GM12878 (cell line): ENCODE results near the gene MEIS1. TPM values are rescaled to one million over a fixed set of nuclear protein-coding genes. Genes with fewer than 3 reads are reported as not detected.

Experiments used
- ATAC-seq: fragments of 200-7000 bp; cut with Tn5 transposase; 3 replicates; pipeline ENCODE4 v1.9.1; 2020; ENCODE audit warnings: mild to moderate bottlenecking, moderate library complexity
- BruUV-seq: library from RNA; stranded (reverse); fragments of 400-500 nt; replicated peaks from 2 replicates; lab custom pipeline; 2021; lab: Mats Ljungman, UMichigan
- CTCF ChIA-PET: fragments of 300-600 bp; sonication (Branson Sonifier 250); formaldehyde crosslinking; extraction: SDS; loops from one replicate; lab custom pipeline; 2021; ENCODE audit warnings: inconsistent platforms; lab: Yijun Ruan, JAX
- POLR2A ChIA-PET: fragments of 350-600 bp; formaldehyde crosslinking; extraction: SDS; loops from one replicate; lab custom pipeline; 2021; ENCODE audit warnings: inconsistent platforms; lab: Charles Lee
- RAD21 ChIA-PET: fragments of 300-600 bp; sonication (Branson Sonifier 250); formaldehyde crosslinking; loops from one replicate; lab custom pipeline; 2023; ENCODE audit warnings: antibody characterized with exemption; ENCODE audit not compliant: unreplicated experiment; lab: Charles Lee
- SMC1A ChIA-PET: fragments of 300-600 bp; sonication (Branson Sonifier 250); formaldehyde crosslinking; loops from one replicate; lab custom pipeline; 2023; ENCODE audit not compliant: unreplicated experiment, uncharacterized antibody; lab: Charles Lee
- DNase-seq: peaks from one replicate; pipeline ENCODE4 v3.0.0-alpha.2; 2011; ENCODE audit warnings: low read depth, low spot score
- FAIRE-seq: peaks from 3 replicates; lab custom pipeline; 2011; peaks lifted over from hg19 to GRCh38; lab: Jason Lieb, UNC
- H2AFZ ChIP-seq: 2 replicates; pipeline ENCODE4 v1.6.0; 2011; ENCODE audit warnings: low read depth, low read length, control low read depth; ENCODE audit not compliant: control insufficient read depth
- H3K27ac ChIP-seq: 2 replicates; pipeline ENCODE4 v1.5.1; 2011; ENCODE audit warnings: control low read depth; ENCODE audit not compliant: control insufficient read depth, insufficient read depth
- H3K27me3 ChIP-seq, 2 experiments: replicated peaks in 1 of 2; 2 replicates each; pipeline versions ENCODE4 v1.6.0 to v1.6.1; 2011; ENCODE audit warnings: low read length in 1 of 2; ENCODE audit not compliant: control insufficient read depth in 2 of 2, insufficient read depth in 2 of 2
- H3K36me3 ChIP-seq, 2 experiments: 2 replicates each; pipeline ENCODE4 v1.5.1; 2011; ENCODE audit warnings: low read length in 1 of 2; ENCODE audit not compliant: control insufficient read depth in 2 of 2, insufficient read depth in 2 of 2
- H3K4me1 ChIP-seq: 2 replicates; pipeline ENCODE4 v1.6.1; 2011; ENCODE audit warnings: mild to moderate bottlenecking, low read length, moderate library complexity, mixed read lengths; ENCODE audit not compliant: control insufficient read depth, insufficient read depth
- H3K4me2 ChIP-seq: 2 replicates; pipeline ENCODE4 v1.6.0; 2011; ENCODE audit warnings: control low read depth; ENCODE audit not compliant: control insufficient read depth, insufficient read depth
- H3K4me3 ChIP-seq: fragments of 200-600 bp; sonication (generic); 2 replicates; pipeline ENCODE4 v1.5.1; 2016
- H3K79me2 ChIP-seq: 2 replicates; pipeline ENCODE4 v1.6.0; 2011; ENCODE audit warnings: low read length; ENCODE audit not compliant: control insufficient read depth, insufficient read depth
- H3K9ac ChIP-seq: 2 replicates; pipeline ENCODE4 v1.8.0; 2011; ENCODE audit warnings: low read length, control low read depth, mixed read lengths; ENCODE audit not compliant: control insufficient read depth, insufficient read depth
- H3K9me3 ChIP-seq: replicated peaks from 3 replicates; pipeline ENCODE4 v1.5.1; 2011; ENCODE audit warnings: mild to moderate bottlenecking, low read length; ENCODE audit not compliant: control insufficient read depth, insufficient read depth
- H4K20me1 ChIP-seq: 2 replicates; pipeline ENCODE4 v1.6.0; 2011; ENCODE audit not compliant: control insufficient read depth, insufficient read depth
- ATF7 ChIP-seq: fragments of 450-650 bp; IDR thresholded peaks from 2 replicates; pipeline ENCODE4 v1.6.1; 2016; ENCODE audit warnings: low read depth, mild to moderate bottlenecking
- CHD2 ChIP-seq: IDR thresholded peaks from 2 replicates; pipeline ENCODE4 v1.6.1; 2011; ENCODE audit warnings: low read depth, low read length, improper control_type of control experiment, borderline replicate concordance
- FOS ChIP-seq: IDR thresholded peaks from 3 replicates; pipeline ENCODE4 v1.6.1; 2011; ENCODE audit warnings: borderline replicate concordance; ENCODE audit not compliant: insufficient read length; ENCODE audit errors: extremely low read depth
- HDGF ChIP-seq: fragments of 450-650 bp; IDR thresholded peaks from 2 replicates; pipeline ENCODE4 v1.6.1; 2016; ENCODE audit warnings: antibody characterized with exemption
- IKZF1 ChIP-seq: fragments of 450-650 bp; conservative IDR thresholded peaks from 2 replicates; pipeline ENCODE4 v1.6.1; 2017; ENCODE audit warnings: antibody characterized with exemption, mild to moderate bottlenecking
- IKZF2 ChIP-seq, 2 experiments: fragments of 450-650 bp; IDR thresholded peaks; 2 replicates each; pipeline ENCODE4 v1.6.1; 2017; ENCODE audit warnings: mild to moderate bottlenecking in 2 of 2, moderate library complexity in 2 of 2
- JUNB ChIP-seq: IDR thresholded peaks from 2 replicates; pipeline ENCODE4 v1.6.1; 2016; ENCODE audit warnings: antibody characterized with exemption, mild to moderate bottlenecking
- LARP7 ChIP-seq: fragments of 450-650 bp; IDR thresholded peaks from 2 replicates; pipeline ENCODE4 v1.6.1; 2017; ENCODE audit warnings: mild to moderate bottlenecking
- MYB ChIP-seq: fragments of 150-350 bp; IDR thresholded peaks from 2 replicates; pipeline ENCODE4 v1.6.1; 2014; ENCODE audit warnings: mild to moderate bottlenecking, low read depth, low read length, borderline replicate concordance
- NFYB ChIP-seq: IDR thresholded peaks from 2 replicates; pipeline ENCODE4 v1.6.1; 2011; ENCODE audit warnings: low read depth, mild to moderate bottlenecking, low read length, improper control_type of control experiment, moderate library complexity; ENCODE audit not compliant: insufficient read depth
- POLR2AphosphoS2 ChIP-seq: IDR thresholded peaks from 2 replicates; pipeline ENCODE4 v1.6.1; 2011; ENCODE audit warnings: low read depth, mild to moderate bottlenecking, low read length, improper control_type of control experiment, moderate library complexity
- POLR2AphosphoS5 ChIP-seq: IDR thresholded peaks from 2 replicates; pipeline ENCODE4 v1.6.1; 2011; ENCODE audit warnings: mild to moderate bottlenecking, low read length, inconsistent platforms
- SIX5 ChIP-seq: IDR thresholded peaks from 2 replicates; pipeline ENCODE4 v1.6.1; 2011; ENCODE audit warnings: mild to moderate bottlenecking, low read depth, low read length, moderate library complexity; ENCODE audit not compliant: severe bottlenecking
- SPI1 ChIP-seq: IDR thresholded peaks from 2 replicates; pipeline ENCODE4 v1.6.1; 2011; ENCODE audit warnings: low read depth, mild to moderate bottlenecking, low read length, moderate library complexity, borderline replicate concordance; ENCODE audit not compliant: insufficient read depth
- SUPT20H ChIP-seq: IDR thresholded peaks from 2 replicates; pipeline ENCODE4 v1.6.1; 2011; ENCODE audit warnings: low read depth, mild to moderate bottlenecking, low read length, moderate library complexity, borderline replicate concordance; ENCODE audit not compliant: control insufficient read depth
- ZNF24 ChIP-seq: fragments of 450-650 bp; IDR thresholded peaks from 2 replicates; pipeline ENCODE4 v1.6.1; 2017; ENCODE audit warnings: antibody characterized with exemption, mild to moderate bottlenecking
- WGBS: methylation state at CpG from one replicate; pipeline ENCODE4 v1.1.6; 2016; ENCODE audit warnings: low lambda C conversion rate; ENCODE audit not compliant: insufficient replicate concordance, insufficient coverage; ENCODE audit errors: missing lambda C conversion rate; 5-methylcytosine and 5-hydroxymethylcytosine counted together
- in situ Hi-C: fragments of 300-500 bp; cut with MboI; formaldehyde crosslinking; loops from 9 replicates; pipeline ENCODE4 v1.14.3; 2018; ENCODE audit warnings: mixed read lengths
- intact Hi-C: fragments of 100-400 bp; cut with micrococcal nuclease; formaldehyde crosslinking; loops from one replicate; pipeline ENCODE4 v1.14.2; 2022; ENCODE audit not compliant: unreplicated experiment
- polyA plus RNA-seq, 11 experiments: library from polyadenylated mRNA; depleted of rRNA in 4 of 11; unstranded in 6 of 11; stranded (reverse) in 5 of 11; fragments of >200 nt; fragmentation: Nextera tagmentation in 4 of 11; fragmentation: Illumina TruSeq in 1 of 11; extraction: Ambion mirVana in 4 of 11; extraction: Trizol in 1 of 11; gene quantifications; 1 replicate in 1 of 11; 2 replicates in 10 of 11; pipeline versions ENCODE4 v1.2.1 to v1.2.3, GENCODE V29; 2011 to 2016; ENCODE audit warnings: inconsistent platforms in 2 of 11, missing spikeins in 2 of 11, low read depth in 1 of 11
- total RNA-seq, 4 experiments: library from RNA; depleted of rRNA in 3 of 4; stranded (reverse); fragments of >200 nt in 3 of 4; fragmentation: Illumina TruSeq in 1 of 4; extraction: Trizol in 1 of 4; gene quantifications; 2 replicates each; pipeline versions ENCODE4 v1.2.1 to v1.2.3, GENCODE V29; 2013 to 2021
- TF ChIP-seq, protein P1 (sequence below): IDR thresholded peaks from 2 replicates; pipeline ENCODE4 v1.6.1; 2011; ENCODE audit warnings: borderline replicate concordance, low read depth, mild to moderate bottlenecking, moderate library complexity, low read length; ENCODE audit not compliant: insufficient read depth, poor library complexity, severe bottlenecking
- TF ChIP-seq, protein P2 (sequence below): fragments of 450-650 bp; IDR thresholded peaks from 2 replicates; pipeline ENCODE4 v1.6.1; 2018; ENCODE audit warnings: borderline replicate concordance, mild to moderate bottlenecking; ENCODE audit not compliant: partially characterized antibody
- TF ChIP-seq, protein P3 (sequence below): fragments of 450-650 bp; formaldehyde crosslinking; IDR thresholded peaks from 2 replicates; pipeline ENCODE4 v1.4.0; 2022; ENCODE audit warnings: mild to moderate bottlenecking, moderate library complexity

MEIS1 gene
- total and polyA plus RNA-seq, 10 of the 15 experiments (the other 5 are each of a cell fraction or from before 2014, with no cell fraction given): 0.04 to 0.31 (median 0.14) TPM; not detected in 6

DNA sequence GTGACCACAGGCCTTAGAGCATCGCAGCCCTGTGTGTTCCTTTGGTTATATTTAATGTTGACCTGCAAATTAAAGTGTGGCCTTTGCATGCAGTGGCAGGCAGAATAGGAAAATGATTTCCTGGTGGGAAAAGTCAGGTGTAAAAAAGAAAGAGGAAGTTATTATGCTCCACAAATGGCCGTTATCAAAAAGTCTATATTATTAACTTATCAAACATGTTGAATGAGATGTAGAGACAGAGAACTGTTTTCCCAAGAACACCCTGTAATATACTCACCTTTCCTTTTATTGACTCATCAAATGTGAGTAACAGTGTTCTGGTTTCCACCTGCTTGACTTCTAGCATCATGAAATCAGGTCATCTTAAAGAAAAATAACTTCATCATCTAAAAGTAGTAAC is 35.3 kb downstream of the MEIS1 start:
- ChIA-PET SMC1A (no interaction called here), RAD21 (no interaction called here), CTCF (no interaction called here), POLR2A (no interaction called here)
- H3K9me3 ChIP-seq: no peaks in the 10 kb centered on the region
- no peak overlapping the region for H3K27ac ChIP-seq
- WGBS: 0% methylated on average over 2 of the region's 2 CpGs
- FAIRE-seq (no peak), ATAC-seq (no peak), DNase-seq (no peak)
- no peaks in the 10 kb centered on the region for H3K4me1 ChIP-seq
- no peaks in the 10 kb centered on the region for H3K79me2 ChIP-seq
- H3K9ac ChIP-seq: no peak overlapping the region
- H4K20me1 ChIP-seq: no peaks in the 10 kb centered on the region
- no peak overlapping the region for H2AFZ ChIP-seq
- no peaks in the 10 kb centered on the region for H3K36me3 ChIP-seq
- intact Hi-C loops (no loop called here), in situ Hi-C loops (no loop called here)
- no peak overlapping the region for H3K4me2 ChIP-seq
- H3K4me3 ChIP-seq: no peak overlapping the region
- no peaks in the 10 kb centered on the region for H3K27me3 ChIP-seq
- no TSS peak for BruUV-seq
- no peak for TF ChIP-seq HDGF
- no peak for TF ChIP-seq IKZF1
- TF ChIP-seq, protein P1, sequence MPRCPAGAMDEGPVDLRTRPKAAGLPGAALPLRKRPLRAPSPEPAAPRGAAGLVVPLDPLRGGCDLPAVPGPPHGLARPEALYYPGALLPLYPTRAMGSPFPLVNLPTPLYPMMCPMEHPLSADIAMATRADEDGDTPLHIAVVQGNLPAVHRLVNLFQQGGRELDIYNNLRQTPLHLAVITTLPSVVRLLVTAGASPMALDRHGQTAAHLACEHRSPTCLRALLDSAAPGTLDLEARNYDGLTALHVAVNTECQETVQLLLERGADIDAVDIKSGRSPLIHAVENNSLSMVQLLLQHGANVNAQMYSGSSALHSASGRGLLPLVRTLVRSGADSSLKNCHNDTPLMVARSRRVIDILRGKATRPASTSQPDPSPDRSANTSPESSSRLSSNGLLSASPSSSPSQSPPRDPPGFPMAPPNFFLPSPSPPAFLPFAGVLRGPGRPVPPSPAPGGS: no peak
- TF ChIP-seq IKZF2 (IDR thresholded peaks at IDR 0.05): no peak
- no peak for TF ChIP-seq LARP7
- no peak for TF ChIP-seq POLR2AphosphoS2
- TF ChIP-seq FOS: no peak
- no peak for TF ChIP-seq POLR2AphosphoS5
- no peak for TF ChIP-seq ZNF24
- no peak for TF ChIP-seq NFYB
- no peak for TF ChIP-seq SIX5
- no peak for TF ChIP-seq SUPT20H
- no peak for TF ChIP-seq SPI1
- no peak for TF ChIP-seq CHD2
- TF ChIP-seq ATF7: no peak
- no peak for TF ChIP-seq JUNB
- TF ChIP-seq, protein P2, sequence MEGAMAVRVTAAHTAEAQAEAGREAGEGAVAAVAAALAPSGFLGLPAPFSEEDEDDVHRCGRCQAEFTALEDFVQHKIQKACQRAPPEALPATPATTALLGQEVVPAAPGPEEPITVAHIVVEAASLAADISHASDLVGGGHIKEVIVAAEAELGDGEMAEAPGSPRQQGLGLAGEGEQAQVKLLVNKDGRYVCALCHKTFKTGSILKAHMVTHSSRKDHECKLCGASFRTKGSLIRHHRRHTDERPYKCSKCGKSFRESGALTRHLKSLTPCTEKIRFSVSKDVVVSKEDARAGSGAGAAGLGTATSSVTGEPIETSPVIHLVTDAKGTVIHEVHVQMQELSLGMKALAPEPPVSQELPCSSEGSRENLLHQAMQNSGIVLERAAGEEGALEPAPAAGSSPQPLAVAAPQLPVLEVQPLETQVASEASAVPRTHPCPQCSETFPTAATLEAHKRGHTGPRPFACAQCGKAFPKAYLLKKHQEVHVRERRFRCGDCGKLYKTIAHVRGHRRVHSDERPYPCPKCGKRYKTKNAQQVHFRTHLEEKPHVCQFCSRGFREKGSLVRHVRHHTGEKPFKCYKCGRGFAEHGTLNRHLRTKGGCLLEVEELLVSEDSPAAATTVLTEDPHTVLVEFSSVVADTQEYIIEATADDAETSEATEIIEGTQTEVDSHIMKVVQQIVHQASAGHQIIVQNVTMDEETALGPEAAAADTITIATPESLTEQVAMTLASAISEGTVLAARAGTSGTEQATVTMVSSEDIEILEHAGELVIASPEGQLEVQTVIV: no peak
- TF ChIP-seq, protein P3, sequence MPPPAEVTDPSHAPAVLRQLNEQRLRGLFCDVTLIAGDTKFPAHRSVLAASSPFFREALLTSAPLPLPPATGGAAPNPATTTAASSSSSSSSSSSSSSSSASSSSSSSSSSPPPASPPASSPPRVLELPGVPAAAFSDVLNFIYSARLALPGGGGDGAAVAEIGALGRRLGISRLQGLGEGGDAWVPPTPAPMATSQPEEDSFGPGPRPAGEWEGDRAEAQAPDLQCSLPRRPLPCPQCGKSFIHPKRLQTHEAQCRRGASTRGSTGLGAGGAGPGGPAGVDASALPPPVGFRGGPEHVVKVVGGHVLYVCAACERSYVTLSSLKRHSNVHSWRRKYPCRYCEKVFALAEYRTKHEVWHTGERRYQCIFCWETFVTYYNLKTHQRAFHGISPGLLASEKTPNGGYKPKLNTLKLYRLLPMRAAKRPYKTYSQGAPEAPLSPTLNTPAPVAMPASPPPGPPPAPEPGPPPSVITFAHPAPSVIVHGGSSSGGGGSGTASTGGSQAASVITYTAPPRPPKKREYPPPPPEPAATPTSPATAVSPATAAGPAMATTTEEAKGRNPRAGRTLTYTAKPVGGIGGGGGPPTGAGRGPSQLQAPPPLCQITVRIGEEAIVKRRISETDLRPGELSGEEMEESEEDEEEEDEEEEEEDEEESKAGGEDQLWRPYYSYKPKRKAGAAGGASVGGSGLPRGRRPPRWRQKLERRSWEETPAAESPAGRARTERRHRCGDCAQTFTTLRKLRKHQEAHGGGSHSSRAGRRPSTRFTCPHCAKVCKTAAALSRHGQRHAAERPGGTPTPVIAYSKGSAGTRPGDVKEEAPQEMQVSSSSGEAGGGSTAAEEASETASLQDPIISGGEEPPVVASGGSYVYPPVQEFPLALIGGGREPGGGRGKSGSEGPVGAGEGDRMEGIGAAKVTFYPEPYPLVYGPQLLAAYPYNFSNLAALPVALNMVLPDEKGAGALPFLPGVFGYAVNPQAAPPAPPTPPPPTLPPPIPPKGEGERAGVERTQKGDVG (CRISPR knock-in tag): no peak
- TF ChIP-seq MYB: no peak
- TF ChIP-seq, all 136 proteins: peak for 0
